SH-SY5Y (cell line): ENCODE data around the gene ZSWIM9.

Source experiments
- GATA2 ChIP-seq: IDR thresholded peaks from 2 replicates; pipeline ENCODE4 v1.6.1; 2011; ENCODE audit warnings: mild to moderate bottlenecking, low read depth, low read length
- GATA3 ChIP-seq: IDR thresholded peaks from 2 replicates; pipeline ENCODE4 v1.6.1; 2011; ENCODE audit warnings: low read depth, mild to moderate bottlenecking, low read length, moderate library complexity

The ZSWIM9 gene

GRCh38 chr19:48218997-48219396, 48.5 kb downstream of the ZSWIM9 start:
- TF ChIP-seq GATA3 (no peak), GATA2 (no peak)

- TF ChIP-seq GATA2 (no peak), GATA3 (no peak)
These were observed 51.1 kb downstream of the ZSWIM9 start for GRCh38 chr19:48221628-48222027.

GRCh38 chr19:48230555-48231129, 60.2 kb downstream of the ZSWIM9 start:
- TF ChIP-seq GATA2 (no peak), GATA3 (no peak)

- TF ChIP-seq GATA3 (no peak), GATA2 (no peak)
These were observed 66.6 kb downstream of the ZSWIM9 start for GRCh38 chr19:48237057-48237456.

GRCh38 chr19:48239120-48239519, 68.6 kb downstream of the ZSWIM9 start:
- TF ChIP-seq GATA3 (no peak), GATA2 (no peak)

- TF ChIP-seq GATA2 (no peak), GATA3 (no peak)
These were observed 69.2 kb downstream of the ZSWIM9 start for GRCh38 chr19:48239582-48240141.

- TF ChIP-seq GATA3 (no peak), GATA2 (no peak)
These were observed 73.8 kb downstream of the ZSWIM9 start for GRCh38 chr19:48244281-48244680.

- no peak for TF ChIP-seq GATA2
- TF ChIP-seq GATA3: no peak
These were observed 75.6 kb downstream of the ZSWIM9 start for GRCh38 chr19:48246101-48246500.

GRCh38 chr19:48247212-48247611, 76.7 kb downstream of the ZSWIM9 start:
- TF ChIP-seq GATA3 (no peak), GATA2 (no peak)
